ENCODE measurements around the gene SLC25A39.

Gene SLC25A39

DNA sequence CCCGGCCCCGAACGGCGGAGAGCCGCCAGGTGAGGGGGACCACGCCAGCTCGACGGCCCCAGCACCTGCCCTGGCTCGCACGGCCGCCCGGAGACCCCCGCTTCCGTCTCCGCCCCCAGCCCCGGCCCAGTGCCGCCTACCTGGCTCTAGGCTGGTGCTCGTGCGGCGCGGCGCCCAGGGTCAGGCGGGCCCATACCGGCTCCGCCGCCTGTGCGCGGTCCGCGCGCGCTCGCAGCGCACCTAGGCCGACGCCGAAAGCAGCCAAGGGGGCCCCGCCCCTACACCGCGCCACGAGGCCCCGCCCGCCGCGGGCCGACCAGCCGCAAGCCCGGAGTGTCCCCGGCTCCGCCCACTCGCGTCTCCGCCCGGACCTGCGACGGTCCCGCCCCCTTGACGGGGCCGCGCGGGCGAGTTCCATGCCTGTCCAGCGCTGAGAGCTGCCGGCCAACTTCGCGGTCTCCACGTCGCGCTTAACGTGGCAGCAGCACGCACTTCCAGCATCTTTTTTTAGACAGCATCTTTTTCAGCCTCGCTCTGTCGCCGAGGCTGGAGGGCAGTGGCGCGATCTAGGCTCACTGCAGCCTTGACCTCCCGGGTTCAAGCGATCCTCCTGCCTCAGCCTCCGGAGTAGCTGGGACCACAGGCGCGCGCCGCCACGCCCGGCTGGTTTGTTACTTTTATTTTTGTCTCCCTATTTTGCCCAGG is at the start of gene SLC25A39:
SLC25A39 (minus strand) TSS at position 253 of the 705 bp plus-strand sequence. CDS start 1,261 bp downstream, outside the sequence.
- TF ChIP-seq CTCF (IDR thresholded peaks at IDR 0.05) = no peak

GRCh38 chr17:44372036-44372435 is 47.4 kb upstream of the SLC25A39 start:
- no peak for TF ChIP-seq CTCF (IDR thresholded peaks at IDR 0.05)

DNA sequence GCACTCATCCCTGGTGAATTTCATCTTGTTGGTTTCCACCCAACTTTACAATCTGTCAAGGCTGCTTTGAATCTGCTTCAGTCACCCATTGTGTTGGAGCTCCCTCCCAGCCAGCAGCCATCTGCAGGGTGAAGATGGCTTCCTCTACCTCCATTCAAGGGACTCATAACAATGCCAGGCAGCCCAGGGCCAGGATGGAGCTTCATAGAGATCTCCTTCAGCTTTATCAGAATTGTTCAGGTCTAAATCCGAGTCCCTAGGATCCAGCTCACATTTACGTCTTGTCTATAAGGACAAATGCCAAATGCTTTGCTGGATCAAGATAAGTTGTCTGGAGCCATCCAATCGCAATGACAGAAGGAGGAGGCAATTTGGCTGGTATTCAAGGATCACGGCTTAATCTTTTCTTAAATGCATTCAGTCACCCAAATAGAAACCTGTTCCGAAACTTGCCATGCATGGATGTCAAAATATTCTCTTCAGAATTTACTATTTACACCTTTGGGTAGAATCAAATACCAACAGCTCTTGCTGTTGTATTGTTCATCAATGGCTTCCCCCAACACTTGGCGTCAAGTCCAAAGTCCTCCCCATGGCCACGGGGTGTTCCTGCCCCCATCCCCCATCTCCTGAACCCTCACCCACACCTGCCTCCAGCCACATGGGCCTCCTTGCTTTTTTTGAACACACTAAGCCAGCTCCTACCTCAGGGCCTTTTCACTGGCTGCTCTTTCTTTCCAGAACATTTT is 42.8 kb upstream of the SLC25A39 start:
- no peak for TF ChIP-seq CTCF (IDR thresholded peaks at IDR 0.05)

GRCh38 chr17:44363613-44364159 is 39.1 kb upstream of the SLC25A39 start, which contains the start of gene FAM171A2:
Gene FAM171A2 (minus strand): TSS chr17:44363853. CDS start chr17:44363714, 139 bp downstream.
- TF ChIP-seq CTCF (IDR thresholded peaks at IDR 0.05) = peak; percentile 58

DNA sequence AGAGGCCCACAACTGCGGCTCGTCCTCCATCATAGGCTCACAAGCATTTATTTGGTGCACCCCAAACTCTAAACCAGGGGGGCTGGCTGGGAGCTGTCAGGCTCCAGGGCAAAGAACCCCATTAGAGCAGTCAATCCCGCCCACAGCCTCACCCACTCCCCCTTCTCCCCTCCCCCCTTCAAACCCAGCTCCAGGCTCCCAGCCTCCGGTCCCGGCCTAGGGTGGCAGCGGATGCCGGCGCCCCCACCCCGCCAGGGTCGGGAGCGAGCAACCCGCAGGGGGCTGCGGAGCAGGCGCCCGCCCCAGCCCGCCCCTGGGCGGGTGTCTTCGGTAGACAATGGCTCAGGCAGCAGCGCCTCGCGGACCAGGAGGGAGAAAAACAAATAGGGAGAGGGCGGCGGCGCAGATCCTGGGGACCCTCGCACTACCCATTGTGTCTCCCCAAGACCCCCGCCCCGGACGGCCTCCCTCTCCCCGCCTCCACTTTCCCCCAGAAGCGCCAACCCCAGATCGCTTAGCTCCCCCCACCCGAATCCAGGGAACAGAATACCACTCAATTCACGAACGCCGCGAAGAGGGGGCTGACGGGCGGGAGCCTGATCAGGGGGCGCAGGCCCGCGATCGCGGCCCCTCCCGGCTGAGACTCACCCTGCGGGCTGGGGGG is 38.5 kb upstream of the SLC25A39 start:
- no peak for TF ChIP-seq CTCF (IDR thresholded peaks at IDR 0.05)

GRCh38 chr17:44362459-44362948 is 37.9 kb upstream of the SLC25A39 start:
- TF ChIP-seq CTCF (IDR thresholded peaks at IDR 0.05) = no peak

Measured in LNCAP (cell line).